Ovary (tissue), 9 donors: ENCODE results near the gene CDK6. TPM values are rescaled to one million over a fixed set of nuclear protein-coding genes. Genes with fewer than 3 reads are reported as not detected.

Experiments used
- DNase-seq, 5 donors: peaks; one replicate each; pipeline ENCODE4 v3.0.0-alpha.2; 2019 to 2020
- H3K27ac ChIP-seq, 2 donors: fragments of 200-600 bp; one replicate each; pipeline versions ENCODE4 v1.5.1 to v1.8.0; 2019 to 2022
- H3K27me3 ChIP-seq: fragments of 200-600 bp; one replicate; pipeline ENCODE4 v1.8.0; 2022
- H3K36me3 ChIP-seq: fragments of 200-600 bp; sonication (generic); one replicate; pipeline ENCODE4 v1.5.1; 2019
- H3K4me1 ChIP-seq: one replicate; pipeline ENCODE4 v1.8.1; 2013; ENCODE audit warnings: mild to moderate bottlenecking, moderate library complexity; ENCODE audit not compliant: insufficient read depth
- H3K4me3 ChIP-seq: fragments of 200-600 bp; sonication (generic); one replicate; pipeline ENCODE4 v1.5.1; 2017
- H3K9me3 ChIP-seq, 2 donors: fragments of 200-600 bp in 1 of 2; sonication (generic) in 1 of 2; one replicate each; pipeline versions ENCODE4 v1.5.1 to v1.8.1; 2013 to 2019; ENCODE audit warnings: mild to moderate bottlenecking in 1 of 2, moderate library complexity in 1 of 2
- CTCF ChIP-seq, 3 donors: fragments of 450-650 bp in 2 of 3; fragments of 200-600 bp in 1 of 3; IDR thresholded peaks; one replicate each; pipeline versions ENCODE4 v1.5.1 to v1.8.0; 2016 to 2022; ENCODE audit warnings: antibody characterized with exemption in 3 of 3, mild to moderate bottlenecking in 1 of 3
- EP300 ChIP-seq: sonication (generic); formaldehyde crosslinking; IDR thresholded peaks from one replicate; pipeline ENCODE4 v1.6.1; 2017; ENCODE audit warnings: antibody characterized with exemption
- POLR2A ChIP-seq: fragments of 450-650 bp; IDR thresholded peaks from one replicate; pipeline ENCODE4 v1.6.1; 2017; ENCODE audit warnings: antibody characterized with exemption, mild to moderate bottlenecking, moderate library complexity
- WGBS, 3 donors: extraction: QIAGEN DNeasy Blood & Tissue Kit in 1 of 3; methylation state at CpG; one replicate each; pipeline versions ENCODE4 v1.1.5 to v1.1.7; 2013 to 2017; 5-methylcytosine and 5-hydroxymethylcytosine counted together
- intact Hi-C, 4 donors: fragments of 100-400 bp; cut with DNase I; formaldehyde crosslinking; loops; one replicate each; pipeline versions ENCODE4 v1.11.0 to v1.15.1; 2022 to 2023
- polyA plus RNA-seq, 2 donors: library from polyadenylated mRNA; stranded (reverse); fragments of 200-250 nt in 1 of 2; fragments of 350-450 nt in 1 of 2; fragmentation: Illumina TruSeq in 1 of 2; extraction: RNeasy Lipid Tissue Mini Kit (QIAGEN cat#74804) in 1 of 2; gene quantifications; one replicate each; pipeline ENCODE4 v1.2.3, GENCODE V29; 2013 to 2014
- total RNA-seq, 7 donors: library from RNA; depleted of rRNA in 2 of 7; stranded (reverse); fragments of >200 nt in 2 of 7; fragmentation: NEBNext Ultra II Directional in 3 of 7; extraction: Animal tissue kit (Norgen Biotek cat#: 25700) in 3 of 7; gene quantifications; one replicate each; pipeline versions ENCODE4 v1.1.0 to v1.2.4, GENCODE V29; 2016 to 2023
- donor health status: DM: no; HTN: no; CAD: no; lungs with moderate emphysema.
- donor health status: DM: no; HTN: no; CAD: no.
- donor health status: Bipolar disorder and iron deficiency.
- donor health status: DM: yes; HTN: yes; CAD: no.
- donor health status: DM: no; HTN: no; CAD: no.
- donor health status: DM: yes; HTN: yes; CAD: no.

The CDK6 gene
- total and polyA plus RNA-seq, 9 donors, result 1.8 to 20.4 (median 11.2) TPM

DNA sequence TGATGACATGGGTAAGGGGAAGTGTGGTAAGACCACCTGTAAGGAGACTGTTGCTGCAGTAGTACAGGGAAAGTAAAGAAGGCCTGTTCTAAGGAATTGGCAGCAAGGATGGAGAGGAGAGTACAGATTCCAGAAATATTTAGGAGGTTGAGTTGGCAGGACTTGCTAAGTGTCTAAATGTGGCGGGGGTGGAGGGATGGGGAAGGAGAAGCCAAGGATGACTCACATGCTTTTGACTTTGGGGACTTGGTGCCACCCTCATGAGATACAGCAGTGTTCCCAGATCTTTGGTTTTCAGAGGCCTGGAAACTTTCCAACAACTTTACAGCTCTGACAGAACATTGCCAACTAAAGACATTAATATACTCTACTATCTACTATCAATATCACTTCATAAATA is 45.4 kb downstream of the CDK6 start:
- no peaks in the 10 kb centered on the region for H3K9me3 ChIP-seq
- H3K4me1 ChIP-seq, result no peaks in the 10 kb centered on the region
- no peaks in the 10 kb centered on the region for H3K36me3 ChIP-seq
- TF ChIP-seq CTCF (IDR thresholded peaks at IDR 0.05) (no peak), EP300 (no peak), POLR2A (no peak)
- 62 to 76% (median 71%) methylated on average over 1 of the region's 1 CpG for WGBS, 3 donors
- H3K27ac ChIP-seq, result no peak overlapping the region
- H3K27me3 ChIP-seq, result no peaks in the 10 kb centered on the region
- intact Hi-C loops, result no loop called here
- no peak for DNase-seq
- no peak overlapping the region for H3K4me3 ChIP-seq

GRCh38 chr7:92788559-92789183 is 47.7 kb downstream of the CDK6 start:
- Histone ChIP-seq H3K27ac (no peak overlapping the region), H3K4me3 (no peak overlapping the region), H3K27me3 (no peaks in the 10 kb centered on the region), H3K9me3 (no peaks in the 10 kb centered on the region), H3K4me1 (no peaks in the 10 kb centered on the region), H3K36me3 (no peaks in the 10 kb centered on the region)
- intact Hi-C loops, result no loop called here
- TF ChIP-seq POLR2A, result no peak
- TF ChIP-seq EP300, result no peak
- TF ChIP-seq CTCF (IDR thresholded peaks at IDR 0.05), result no peak
- DNase-seq, result no peak
- 90 to 96% (median 94%) methylated on average over 1 of the region's 1 CpG for WGBS, 3 donors

- intact Hi-C loops, result no loop called here
- H3K4me3 ChIP-seq, result no peak overlapping the region
- no peak overlapping the region for H3K27ac ChIP-seq
- no peaks in the 10 kb centered on the region for H3K27me3 ChIP-seq
- no peak for DNase-seq
- H3K36me3 ChIP-seq, result no peaks in the 10 kb centered on the region
- H3K4me1 ChIP-seq, result peaks cover 2% of the 10 kb centered on the region
- WGBS, 3 donors, result 30 to 50% (median 32%) methylated on average over 3 of the region's 3 CpGs
- H3K9me3 ChIP-seq, result no peaks in the 10 kb centered on the region
- TF ChIP-seq EP300 (no peak), POLR2A (no peak), CTCF (IDR thresholded peaks at IDR 0.05) (no peak)
Measured at GRCh38 chr7:92785923-92786322, 50.5 kb downstream of the CDK6 start.

DNA sequence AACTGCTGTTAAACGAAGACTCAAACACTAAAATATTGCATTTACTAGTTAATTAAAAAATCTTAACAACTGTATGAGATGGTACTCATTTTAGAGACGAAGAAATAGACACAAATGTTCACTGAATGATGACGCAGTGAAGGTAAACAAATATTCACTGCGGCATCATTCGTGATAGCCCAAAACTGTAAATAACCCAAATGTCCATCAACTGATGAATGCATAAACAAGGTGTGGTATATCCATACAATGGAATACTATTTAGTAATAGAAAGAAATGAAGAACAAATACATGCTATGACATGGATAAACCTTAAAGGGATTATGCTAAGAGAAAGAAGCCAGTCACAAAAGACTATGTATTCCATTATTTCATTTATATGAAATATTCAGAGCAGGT is 51.4 kb downstream of the CDK6 start:
- Histone ChIP-seq H3K4me3 (no peak overlapping the region), H3K9me3 (no peaks in the 10 kb centered on the region), H3K27me3 (no peaks in the 10 kb centered on the region), H3K27ac (no peak overlapping the region), H3K4me1 (peaks cover 3% of the 10 kb centered on the region), H3K36me3 (no peaks in the 10 kb centered on the region)
- intact Hi-C loops, result no loop called here
- TF ChIP-seq POLR2A (no peak), EP300 (no peak), CTCF (IDR thresholded peaks at IDR 0.05) (no peak)
- 96 to 97% (median 96%) methylated on average over 5 of the region's 5 CpGs for WGBS, 3 donors
- DNase-seq, result no peak
